Liver (tissue), 3 donors: Measurements from ENCODE around the gene CD47.

ENCODE experiments used
- CTCF ChIP-seq: fragments of 150-350 bp; IDR thresholded peaks from 2 replicates; pipeline ENCODE4 v1.5.1; 2017; ENCODE audit warnings: improper control_type of control experiment, low read depth, low read length; ENCODE audit not compliant: missing input control
- EGR1 ChIP-seq, 2 donors: IDR thresholded peaks; 2 replicates each; pipeline ENCODE4 v1.6.1; 2016 to 2018; ENCODE audit warnings: antibody characterized with exemption in 2 of 2, low read depth in 2 of 2
- GABPA ChIP-seq, 2 donors: IDR thresholded peaks in 1 of 2; conservative IDR thresholded peaks in 1 of 2; 2 replicates each; pipeline ENCODE4 v1.6.1; 2016; ENCODE audit warnings: antibody characterized with exemption in 2 of 2, mild to moderate bottlenecking in 1 of 2, moderate library complexity in 1 of 2
- JUND ChIP-seq, 2 donors: IDR thresholded peaks; 2 replicates each; pipeline ENCODE4 v1.6.1; 2016; ENCODE audit warnings: antibody characterized with exemption in 2 of 2
- MAX ChIP-seq: IDR thresholded peaks from 2 replicates; pipeline ENCODE4 v1.6.1; 2016; ENCODE audit warnings: antibody characterized with exemption
- RAD21 ChIP-seq, 2 donors: IDR thresholded peaks; 2 replicates each; pipeline ENCODE4 v1.6.1; 2016; ENCODE audit warnings: antibody characterized with exemption in 2 of 2, mild to moderate bottlenecking in 2 of 2
- REST ChIP-seq: IDR thresholded peaks from 2 replicates; pipeline ENCODE4 v1.6.1; 2016; ENCODE audit warnings: antibody characterized with exemption, mild to moderate bottlenecking
- RXRA ChIP-seq, 2 donors: IDR thresholded peaks; 2 replicates each; pipeline ENCODE4 v1.6.1; 2017 to 2018; ENCODE audit warnings: antibody characterized with exemption in 2 of 2, mild to moderate bottlenecking in 1 of 2
- SP1 ChIP-seq: IDR thresholded peaks from 2 replicates; pipeline ENCODE4 v1.6.1; 2018; ENCODE audit warnings: antibody characterized with exemption, mild to moderate bottlenecking
- TAF1 ChIP-seq: conservative IDR thresholded peaks from 2 replicates; pipeline ENCODE4 v1.6.1; 2016; ENCODE audit warnings: antibody characterized with exemption, mild to moderate bottlenecking
- YY1 ChIP-seq: IDR thresholded peaks from 2 replicates; pipeline ENCODE4 v1.6.1; 2016; ENCODE audit warnings: antibody characterized with exemption, mild to moderate bottlenecking
- TF ChIP-seq, protein P1 (sequence below): IDR thresholded peaks from 2 replicates; pipeline ENCODE4 v1.6.1; 2016; ENCODE audit warnings: antibody characterized with exemption
- TF ChIP-seq, protein P2 (sequence below): IDR thresholded peaks from 2 replicates; pipeline ENCODE4 v1.6.1; 2016; ENCODE audit warnings: antibody characterized with exemption
- donor health status: healthy.
- donor health status: healthy.

DNA sequence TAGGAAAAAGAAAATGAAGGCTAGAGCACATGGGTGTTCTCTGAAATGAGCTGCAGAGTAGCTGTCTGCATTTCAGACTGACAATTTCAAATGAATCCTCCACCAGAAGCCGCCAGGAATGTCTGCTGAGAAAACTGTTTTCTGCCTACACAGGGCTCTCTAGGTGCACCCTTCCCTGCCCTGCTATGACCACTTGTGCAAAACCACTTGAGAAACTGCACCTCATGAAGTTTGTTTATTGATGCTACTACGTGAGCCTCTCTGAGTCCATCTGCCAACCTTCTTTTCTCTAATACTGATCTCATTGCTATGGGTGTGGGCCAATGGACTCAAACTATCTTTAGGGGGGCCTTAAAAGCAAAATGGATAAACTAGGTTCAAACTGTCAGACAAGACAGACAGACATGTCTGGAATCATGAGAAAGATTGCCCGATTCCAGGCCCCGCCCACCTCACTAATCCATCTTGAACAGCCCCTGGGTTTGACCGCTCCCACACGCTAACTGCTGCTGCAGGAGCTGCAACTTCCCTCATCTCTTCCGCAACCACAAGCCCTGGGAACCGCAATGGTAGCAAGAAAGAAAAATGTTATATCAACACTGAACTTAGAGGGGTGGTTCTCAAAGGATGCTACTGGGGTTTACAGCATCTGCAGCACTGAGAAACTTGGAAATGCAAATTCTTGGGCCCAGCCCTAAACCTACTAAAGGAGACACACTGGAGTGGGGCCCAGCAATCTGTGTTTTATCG, 9.0 kb upstream of the CD47 start:
- no peak for TF ChIP-seq TAF1
- TF ChIP-seq CTCF = no peak
- no peak for TF ChIP-seq MAX
- TF ChIP-seq REST = no peak
- TF ChIP-seq JUND (IDR thresholded peaks at IDR 0.05) = no peak
- TF ChIP-seq, protein P1, sequence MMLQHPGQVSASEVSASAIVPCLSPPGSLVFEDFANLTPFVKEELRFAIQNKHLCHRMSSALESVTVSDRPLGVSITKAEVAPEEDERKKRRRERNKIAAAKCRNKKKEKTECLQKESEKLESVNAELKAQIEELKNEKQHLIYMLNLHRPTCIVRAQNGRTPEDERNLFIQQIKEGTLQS = no peak
- TF ChIP-seq GABPA (IDR thresholded peaks at IDR 0.05 in 1 of 2, conservative IDR thresholded peaks at IDR 0.05 in 1 of 2) = no peak
- no peak for TF ChIP-seq RAD21 (IDR thresholded peaks at IDR 0.05)
- TF ChIP-seq RXRA (IDR thresholded peaks at IDR 0.05) = no peak
- no peak for TF ChIP-seq EGR1 (IDR thresholded peaks at IDR 0.05; ENCODE audit: low read depth in 2 of 2)
- no peak for TF ChIP-seq SP1
- no peak for TF ChIP-seq YY1
- TF ChIP-seq, protein P2, sequence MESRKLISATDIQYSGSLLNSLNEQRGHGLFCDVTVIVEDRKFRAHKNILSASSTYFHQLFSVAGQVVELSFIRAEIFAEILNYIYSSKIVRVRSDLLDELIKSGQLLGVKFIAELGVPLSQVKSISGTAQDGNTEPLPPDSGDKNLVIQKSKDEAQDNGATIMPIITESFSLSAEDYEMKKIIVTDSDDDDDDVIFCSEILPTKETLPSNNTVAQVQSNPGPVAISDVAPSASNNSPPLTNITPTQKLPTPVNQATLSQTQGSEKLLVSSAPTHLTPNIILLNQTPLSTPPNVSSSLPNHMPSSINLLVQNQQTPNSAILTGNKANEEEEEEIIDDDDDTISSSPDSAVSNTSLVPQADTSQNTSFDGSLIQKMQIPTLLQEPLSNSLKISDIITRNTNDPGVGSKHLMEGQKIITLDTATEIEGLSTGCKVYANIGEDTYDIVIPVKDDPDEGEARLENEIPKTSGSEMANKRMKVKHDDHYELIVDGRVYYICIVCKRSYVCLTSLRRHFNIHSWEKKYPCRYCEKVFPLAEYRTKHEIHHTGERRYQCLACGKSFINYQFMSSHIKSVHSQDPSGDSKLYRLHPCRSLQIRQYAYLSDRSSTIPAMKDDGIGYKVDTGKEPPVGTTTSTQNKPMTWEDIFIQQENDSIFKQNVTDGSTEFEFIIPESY = no peak
